ENCODE measurements around the gene HHAT.

Gene HHAT

DNA sequence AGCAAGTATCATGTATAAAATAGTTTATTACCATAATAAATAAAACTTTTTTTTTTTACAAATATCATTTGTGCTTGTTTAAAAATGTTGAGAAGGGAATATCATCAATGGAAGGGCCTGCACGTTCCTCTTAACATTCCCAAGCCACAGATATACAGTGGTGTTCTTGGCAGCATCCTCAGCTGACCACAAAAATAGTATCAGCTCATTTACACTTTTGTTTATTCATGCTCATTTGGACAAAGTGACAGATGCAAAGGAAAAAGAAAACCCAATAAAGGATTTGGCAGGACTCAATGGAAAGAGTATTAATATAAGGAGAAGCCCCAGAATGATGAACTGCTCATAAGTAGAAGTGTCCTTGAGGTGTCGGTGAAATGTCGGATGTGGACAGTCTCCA lies 349.6 kb downstream of the HHAT start:
- no peak for DNase-seq (ENCODE audit: low read depth)
- no peak overlapping the region for H3K4me3 ChIP-seq (ENCODE audit: control insufficient read depth, low read depth, low read length)
- TF ChIP-seq, protein P1, sequence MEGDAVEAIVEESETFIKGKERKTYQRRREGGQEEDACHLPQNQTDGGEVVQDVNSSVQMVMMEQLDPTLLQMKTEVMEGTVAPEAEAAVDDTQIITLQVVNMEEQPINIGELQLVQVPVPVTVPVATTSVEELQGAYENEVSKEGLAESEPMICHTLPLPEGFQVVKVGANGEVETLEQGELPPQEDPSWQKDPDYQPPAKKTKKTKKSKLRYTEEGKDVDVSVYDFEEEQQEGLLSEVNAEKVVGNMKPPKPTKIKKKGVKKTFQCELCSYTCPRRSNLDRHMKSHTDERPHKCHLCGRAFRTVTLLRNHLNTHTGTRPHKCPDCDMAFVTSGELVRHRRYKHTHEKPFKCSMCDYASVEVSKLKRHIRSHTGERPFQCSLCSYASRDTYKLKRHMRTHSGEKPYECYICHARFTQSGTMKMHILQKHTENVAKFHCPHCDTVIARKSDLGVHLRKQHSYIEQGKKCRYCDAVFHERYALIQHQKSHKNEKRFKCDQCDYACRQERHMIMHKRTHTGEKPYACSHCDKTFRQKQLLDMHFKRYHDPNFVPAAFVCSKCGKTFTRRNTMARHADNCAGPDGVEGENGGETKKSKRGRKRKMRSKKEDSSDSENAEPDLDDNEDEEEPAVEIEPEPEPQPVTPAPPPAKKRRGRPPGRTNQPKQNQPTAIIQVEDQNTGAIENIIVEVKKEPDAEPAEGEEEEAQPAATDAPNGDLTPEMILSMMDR (IDR thresholded peaks at IDR 0.05; ENCODE audit: control insufficient read depth, insufficient read depth, low read depth, low read length, missing control alignments) = no peak

DNA sequence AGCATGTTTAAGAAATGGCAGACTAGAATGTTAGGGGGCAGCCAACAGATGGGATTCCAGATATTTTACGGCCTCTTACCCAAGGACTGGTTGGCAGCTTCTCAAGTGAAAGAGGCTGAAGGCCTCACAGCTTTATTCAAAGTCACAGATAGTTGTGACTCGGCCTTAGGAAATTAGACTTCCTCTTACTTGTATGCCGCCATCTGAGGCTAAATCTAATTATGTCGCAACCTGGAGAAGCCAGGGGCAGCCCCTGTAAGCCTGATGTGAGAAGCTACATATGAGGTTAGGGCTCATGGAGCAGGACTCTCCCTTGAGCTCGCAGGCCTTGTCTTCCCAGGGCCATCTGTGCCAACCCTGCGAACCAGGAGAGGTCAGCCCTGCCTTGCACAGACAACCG lies 352.5 kb downstream of the HHAT start:
- DNase-seq (ENCODE audit: low read depth) = no peak
- TF ChIP-seq, protein P1 (IDR thresholded peaks at IDR 0.05; ENCODE audit: control insufficient read depth, insufficient read depth, low read depth, low read length, missing control alignments) = no peak
- no peak overlapping the region for H3K4me3 ChIP-seq (ENCODE audit: control insufficient read depth, low read depth, low read length)

DNA sequence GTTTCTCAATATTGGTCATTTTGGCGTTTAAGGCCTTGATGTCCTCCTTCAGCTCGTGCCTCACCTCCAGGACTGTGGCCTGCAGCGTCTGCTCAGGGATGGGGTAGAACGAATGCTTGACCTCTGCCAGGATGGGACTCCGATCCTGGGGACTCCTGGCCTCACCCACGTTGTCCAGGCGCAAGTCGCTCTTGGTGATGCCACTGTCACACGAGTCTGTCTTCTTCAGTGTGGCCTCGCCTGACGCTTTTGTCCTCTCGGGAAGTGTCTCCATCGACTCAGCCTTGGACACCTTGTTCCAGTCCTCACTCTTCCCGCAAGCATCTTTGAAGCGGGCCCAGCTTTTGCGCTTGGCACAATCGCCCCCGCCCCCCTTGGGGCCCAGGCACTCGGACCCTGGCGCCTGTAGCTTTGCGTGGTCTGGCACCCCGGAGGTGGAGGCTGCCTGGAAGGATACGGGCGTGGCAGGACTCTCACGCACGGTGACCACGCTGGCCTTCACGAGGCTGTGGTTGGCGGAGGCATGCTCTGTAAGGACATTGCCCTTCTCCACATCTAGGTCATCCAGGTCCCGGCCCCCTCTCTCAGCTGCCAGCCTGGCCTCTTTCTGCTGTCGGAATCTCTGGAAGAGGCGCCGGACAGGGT lies 354.8 kb downstream of the HHAT start:
- no peak for DNase-seq (ENCODE audit: low read depth)
- TF ChIP-seq, protein P1 (IDR thresholded peaks at IDR 0.05; ENCODE audit: control insufficient read depth, insufficient read depth, low read depth, low read length, missing control alignments) = no peak

DNA sequence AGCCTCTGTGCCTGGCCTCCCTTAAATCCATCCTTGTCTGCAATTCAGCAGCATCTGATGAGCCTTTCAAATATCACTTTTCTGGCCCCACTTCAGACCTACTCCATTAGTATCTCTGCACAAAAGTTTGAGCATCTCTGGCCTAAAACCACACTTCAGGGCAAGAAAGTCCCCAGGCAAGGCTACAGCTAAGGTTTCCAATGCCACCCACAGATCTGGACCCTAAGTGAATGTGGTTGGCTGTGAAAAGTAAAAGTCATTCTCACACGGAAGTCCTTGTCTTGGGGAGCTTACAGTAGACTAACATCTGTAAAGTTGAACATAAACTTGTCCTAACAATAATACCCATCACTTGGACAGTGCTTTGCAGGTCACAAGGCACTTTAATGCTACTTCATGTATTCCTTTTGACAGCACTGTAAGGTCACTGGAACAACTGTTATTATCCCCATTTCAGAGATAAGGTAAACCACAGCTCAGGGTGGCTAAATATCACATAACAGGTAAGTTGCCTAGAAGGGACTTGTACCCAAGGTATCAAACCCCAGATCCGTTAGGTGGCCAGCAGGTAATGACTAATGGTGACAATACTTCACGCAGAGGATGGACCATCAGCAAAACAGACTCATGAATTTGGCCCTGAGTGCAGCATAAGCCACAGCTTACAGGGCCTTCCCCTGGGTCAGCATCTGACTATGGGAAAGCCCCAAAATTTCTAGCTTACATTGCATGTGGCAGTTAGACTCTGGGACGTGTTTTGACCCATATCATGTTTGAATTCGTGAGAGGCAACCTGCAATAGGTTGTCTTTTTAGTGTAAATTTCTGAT lies 356.0 kb downstream of the HHAT start:
- TF ChIP-seq, protein P1 (IDR thresholded peaks at IDR 0.05; ENCODE audit: control insufficient read depth, insufficient read depth, low read depth, low read length, missing control alignments) = no peak
- DNase-seq (ENCODE audit: low read depth) = no peak
- no peak overlapping the region for H3K4me3 ChIP-seq (ENCODE audit: control insufficient read depth, low read depth, low read length)

More for the DNA sequence above, 354.8 kb downstream of the HHAT start:
- H3K4me3 ChIP-seq (ENCODE audit: control insufficient read depth, low read depth, low read length) = no peak overlapping the region

DNA sequence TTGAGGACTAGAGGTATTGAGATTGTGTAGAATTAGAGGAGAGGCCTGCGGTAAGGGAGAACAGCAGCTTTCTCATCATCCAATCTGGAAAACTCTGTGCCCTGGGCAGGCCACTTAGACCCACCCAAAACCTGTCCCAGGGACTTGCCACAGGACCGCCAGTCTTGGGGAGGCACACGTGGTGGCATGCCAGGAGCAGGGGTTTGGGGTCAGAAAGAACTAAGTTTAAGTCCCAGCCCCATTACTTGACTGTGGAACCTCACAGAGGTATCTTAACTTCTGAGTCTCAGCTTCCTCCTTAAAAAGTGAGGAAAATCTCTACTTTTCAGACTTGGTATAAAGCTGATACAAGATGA lies 356.6 kb downstream of the HHAT start:
- TF ChIP-seq, protein P1 (IDR thresholded peaks at IDR 0.05; ENCODE audit: control insufficient read depth, insufficient read depth, low read depth, low read length, missing control alignments) = no peak
- DNase-seq (ENCODE audit: low read depth) = no peak
- H3K4me3 ChIP-seq (ENCODE audit: control insufficient read depth, low read depth, low read length) = no peak overlapping the region

DNA sequence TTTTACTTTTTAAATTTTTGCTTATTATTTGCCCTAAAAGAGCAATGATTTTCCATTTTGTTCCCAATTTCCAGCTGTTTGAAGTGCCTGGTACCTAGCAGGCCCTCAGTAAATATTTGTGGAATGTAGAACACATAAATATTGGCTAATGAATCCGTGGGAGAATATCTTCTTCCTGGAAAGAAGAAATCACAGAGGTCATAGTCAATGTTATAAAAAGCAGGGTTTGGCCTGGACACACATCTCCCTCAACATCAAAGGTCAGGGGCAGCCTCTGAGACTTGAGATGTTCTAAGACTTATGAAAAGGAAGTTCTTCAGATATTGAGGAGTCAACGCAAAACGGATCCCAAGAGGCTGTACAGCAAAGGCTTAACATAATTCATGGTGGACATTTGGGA lies 358.1 kb downstream of the HHAT start:
- TF ChIP-seq, protein P1 (IDR thresholded peaks at IDR 0.05; ENCODE audit: control insufficient read depth, insufficient read depth, low read depth, low read length, missing control alignments) = no peak
- H3K4me3 ChIP-seq (ENCODE audit: control insufficient read depth, low read depth, low read length) = no peak overlapping the region
- DNase-seq (ENCODE audit: low read depth) = no peak

Data from AG09309 (cell line).